AG04450 (cell line): ENCODE data around the gene BNIP5. TPM values are rescaled to one million over a fixed set of nuclear protein-coding genes. Genes with fewer than 3 reads are reported as not detected.

Experiments
- CTCF ChIA-PET: fragments of 300-600, 350-600 bp; formaldehyde crosslinking; extraction: SDS; loops from one replicate; lab custom pipeline; 2022; ENCODE audit warnings: antibody characterized with exemption, inconsistent platforms; lab: Charles Lee
- POLR2A ChIA-PET: fragments of 350-600 bp; formaldehyde crosslinking; extraction: SDS; loops from one replicate; lab custom pipeline; 2021; ENCODE audit warnings: antibody characterized with exemption, inconsistent platforms; lab: Yijun Ruan, JAX
- DNase-seq: peaks from one replicate; pipeline ENCODE4 v3.0.0-alpha.2; 2011; ENCODE audit warnings: low read depth, low spot score
- H3K27ac ChIP-seq: one replicate; pipeline ENCODE4 v1.5.1; 2012; ENCODE audit warnings: low read depth, low read length, control low read depth
- H3K27me3 ChIP-seq: one replicate; pipeline ENCODE4 v1.6.0; 2012; ENCODE audit warnings: low read length; ENCODE audit not compliant: control insufficient read depth, insufficient read depth
- H3K4me3 ChIP-seq: 2 replicates; pipeline ENCODE4 v1.5.1; 2011; ENCODE audit warnings: mild to moderate bottlenecking, low read depth, low read length, control low read depth
- H3K9me3 ChIP-seq: 2 replicates; pipeline ENCODE4 v1.5.1; 2012; ENCODE audit warnings: low read length; ENCODE audit not compliant: control insufficient read depth, insufficient read depth
- polyA minus RNA-seq: library from RNA; depleted of rRNA, polyadenylated mRNA; stranded (reverse); fragments of >200 nt; gene quantifications from 2 replicates; pipeline ENCODE4 v1.2.3, GENCODE V29; 2011; rRNA and poly(A)+ RNA removed
- polyA plus RNA-seq: library from polyadenylated mRNA; depleted of rRNA; stranded (reverse); fragments of >200 nt; gene quantifications from 2 replicates; pipeline ENCODE4 v1.2.3, GENCODE V29; 2011; rRNA removed
- TF ChIP-seq, protein P1 (sequence below): IDR thresholded peaks from 2 replicates; pipeline ENCODE4 v1.5.1; 2011; ENCODE audit warnings: low read depth, low read length, control low read depth, inconsistent platforms

BNIP5 gene, protein sequence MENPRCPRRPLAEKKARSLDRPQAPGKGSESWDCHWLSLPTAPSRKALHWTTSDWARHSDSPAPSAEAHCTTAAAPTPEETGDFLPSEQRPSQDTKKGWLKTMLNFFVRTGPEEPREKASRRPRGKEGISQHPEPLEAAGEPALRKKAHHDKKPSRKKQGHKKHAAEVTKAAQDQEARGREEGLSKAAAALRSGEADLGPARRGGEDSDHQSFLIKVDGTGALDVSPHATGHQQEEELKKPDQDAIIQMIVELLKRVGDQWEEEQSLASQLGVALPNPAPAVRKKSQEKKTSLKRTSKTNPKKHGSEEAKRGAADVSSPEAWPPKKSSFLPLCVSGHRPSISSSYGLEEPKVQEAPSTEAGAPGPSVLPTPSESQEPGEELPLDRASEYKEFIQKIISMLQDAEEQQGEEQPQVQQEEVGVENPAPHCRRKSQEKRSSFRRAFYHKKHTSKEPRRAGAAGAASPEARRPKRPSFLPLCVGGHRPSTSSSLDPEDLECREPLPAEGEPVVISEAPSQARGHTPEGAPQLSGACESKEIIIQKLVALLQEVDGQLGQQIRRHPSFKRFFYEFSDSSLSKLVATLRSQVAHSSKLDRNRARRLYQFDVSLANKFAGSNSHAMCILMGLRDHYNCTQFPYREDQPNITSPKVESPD
- polyA plus RNA-seq = not detected in 2 replicates
- not detected in 2 replicates for polyA minus RNA-seq

DNA sequence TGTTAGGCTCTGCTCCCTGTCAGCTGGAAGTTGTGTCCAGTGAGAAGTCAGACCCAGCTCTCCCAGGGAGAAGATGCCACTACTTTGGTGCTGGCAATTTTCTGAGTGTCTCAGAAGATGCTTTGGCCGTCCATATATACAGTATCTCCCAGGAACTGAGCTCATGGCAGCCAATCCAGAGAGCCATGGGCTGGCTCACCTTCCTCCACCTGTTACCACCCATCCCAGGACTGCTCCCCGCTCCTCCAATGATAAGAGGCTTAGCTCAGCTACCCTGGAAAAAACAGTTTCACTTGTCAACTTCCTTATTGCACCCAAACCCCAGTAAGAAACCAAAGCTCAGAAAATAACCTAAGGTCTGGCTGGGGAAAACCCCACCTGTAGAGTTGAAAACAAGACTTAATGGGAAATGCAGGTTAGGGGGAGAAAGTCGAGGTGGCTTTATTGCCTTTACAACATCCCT, at the start of gene BNIP5:
Gene BNIP5, minus strand, starts transcription at position 110 of the 463 bp plus-strand sequence. CDS start 6,198 bp downstream, outside the sequence.
- H3K9me3 ChIP-seq = no peaks in the 10 kb centered on the region
- ChIA-PET CTCF (interaction anchor here (1.4 kb wide), 1 partner anchor 34 kb away, joined by 5 read pairs; no protein-coding TSS in a partner anchor), POLR2A (no interaction called here)
- peaks cover 70% of the 10 kb centered on the region for H3K27me3 ChIP-seq
- H3K4me3 ChIP-seq = no peak within 1 kb of the TSS
- TF ChIP-seq, protein P1, sequence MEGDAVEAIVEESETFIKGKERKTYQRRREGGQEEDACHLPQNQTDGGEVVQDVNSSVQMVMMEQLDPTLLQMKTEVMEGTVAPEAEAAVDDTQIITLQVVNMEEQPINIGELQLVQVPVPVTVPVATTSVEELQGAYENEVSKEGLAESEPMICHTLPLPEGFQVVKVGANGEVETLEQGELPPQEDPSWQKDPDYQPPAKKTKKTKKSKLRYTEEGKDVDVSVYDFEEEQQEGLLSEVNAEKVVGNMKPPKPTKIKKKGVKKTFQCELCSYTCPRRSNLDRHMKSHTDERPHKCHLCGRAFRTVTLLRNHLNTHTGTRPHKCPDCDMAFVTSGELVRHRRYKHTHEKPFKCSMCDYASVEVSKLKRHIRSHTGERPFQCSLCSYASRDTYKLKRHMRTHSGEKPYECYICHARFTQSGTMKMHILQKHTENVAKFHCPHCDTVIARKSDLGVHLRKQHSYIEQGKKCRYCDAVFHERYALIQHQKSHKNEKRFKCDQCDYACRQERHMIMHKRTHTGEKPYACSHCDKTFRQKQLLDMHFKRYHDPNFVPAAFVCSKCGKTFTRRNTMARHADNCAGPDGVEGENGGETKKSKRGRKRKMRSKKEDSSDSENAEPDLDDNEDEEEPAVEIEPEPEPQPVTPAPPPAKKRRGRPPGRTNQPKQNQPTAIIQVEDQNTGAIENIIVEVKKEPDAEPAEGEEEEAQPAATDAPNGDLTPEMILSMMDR = no peak
- no peak for DNase-seq
- no peak within 1 kb of the TSS for H3K27ac ChIP-seq

DNA sequence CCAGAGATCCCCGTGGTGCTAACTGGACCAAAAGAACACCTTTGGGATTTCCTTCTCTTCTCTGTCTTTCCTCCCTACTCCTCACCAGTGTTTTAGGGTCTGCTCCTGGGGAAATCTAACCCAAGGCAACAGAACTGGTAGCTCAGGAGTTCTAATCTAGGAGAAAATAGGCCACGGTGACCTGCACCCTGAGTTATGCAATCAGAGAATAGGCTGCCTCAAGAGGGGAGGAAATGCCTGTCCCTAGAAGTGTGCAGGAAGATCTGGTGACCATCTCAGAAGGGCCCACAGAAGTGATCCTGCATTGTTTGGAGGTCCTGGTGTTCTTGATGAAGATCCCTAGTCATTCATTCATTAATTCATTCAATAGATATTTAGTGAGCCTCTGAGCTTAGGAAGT, 47.4 kb upstream of the BNIP5 start:
- POLR2A ChIA-PET = no interaction called here

DNA sequence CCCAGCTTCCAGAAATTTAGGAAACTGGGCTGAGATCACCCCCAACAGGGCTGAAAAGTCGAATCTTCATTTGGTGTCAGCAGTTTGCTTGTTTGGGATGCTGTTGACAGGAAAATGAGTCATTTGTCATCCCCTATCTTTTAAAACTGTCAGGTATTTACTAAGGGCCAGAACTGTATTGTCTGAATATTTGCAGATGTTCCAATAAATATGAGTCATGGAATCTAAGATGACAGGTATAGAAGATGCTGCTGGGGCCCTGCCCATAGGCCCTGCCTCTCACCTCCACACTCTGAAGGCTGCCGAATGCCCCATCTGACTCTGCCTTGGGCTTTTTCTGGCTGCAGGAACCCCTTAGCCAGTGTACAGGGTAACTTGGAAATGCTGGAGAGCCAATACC, 46.9 kb upstream of the BNIP5 start:
- H3K4me3 ChIP-seq = no peak overlapping the region
- TF ChIP-seq, protein P1 = no peak
- H3K27me3 ChIP-seq = peaks cover 35% of the 10 kb centered on the region
- peaks cover 4% of the 10 kb centered on the region; the same call in 1 of the 2 replicates for H3K9me3 ChIP-seq
- H3K27ac ChIP-seq = no peak overlapping the region
- POLR2A ChIA-PET = no interaction called here
- no peak for DNase-seq
- CTCF ChIA-PET = no interaction called here

More for the DNA sequence above, 47.4 kb upstream of the BNIP5 start:
- no peak overlapping the region for H3K27ac ChIP-seq
- no peak overlapping the region for H3K4me3 ChIP-seq
- CTCF ChIA-PET = no interaction called here
- TF ChIP-seq, protein P1 = no peak
- H3K27me3 ChIP-seq = peaks cover 33% of the 10 kb centered on the region
- H3K9me3 ChIP-seq = peaks cover 4% of the 10 kb centered on the region; the same call in 1 of the 2 replicates
- DNase-seq = no peak

DNA sequence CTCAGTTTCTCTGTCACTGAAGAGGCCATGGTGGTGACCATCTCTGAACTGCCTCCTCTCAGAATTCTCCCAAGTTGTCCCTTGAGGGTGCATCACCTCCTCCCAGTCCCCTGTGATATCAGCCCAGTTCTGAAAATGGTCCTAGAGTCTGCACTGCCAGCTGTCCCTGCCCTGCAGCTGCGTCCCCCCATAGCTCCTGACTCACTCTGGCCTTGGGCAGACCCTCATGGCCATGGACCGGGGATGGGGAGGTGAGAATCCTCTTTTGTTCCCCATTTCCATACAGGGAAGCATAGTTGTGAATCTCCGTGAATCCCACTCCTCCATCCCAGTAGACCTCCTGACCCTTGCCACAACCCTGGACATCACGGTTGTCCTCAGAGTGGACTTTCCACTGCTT, 46.3 kb upstream of the BNIP5 start:
- DNase-seq = no peak
- no peak overlapping the region for H3K27ac ChIP-seq
- TF ChIP-seq, protein P1 = no peak
- CTCF ChIA-PET = no interaction called here
- H3K4me3 ChIP-seq = no peak overlapping the region
- POLR2A ChIA-PET = no interaction called here
- peaks cover 4% of the 10 kb centered on the region; the same call in 1 of the 2 replicates for H3K9me3 ChIP-seq
- peaks cover 35% of the 10 kb centered on the region for H3K27me3 ChIP-seq
